ENCODE measurements around the gene ASF1A.

GRCh38 chr6:118903138-118903537, 9.2 kb downstream of the ASF1A start:
- TF ChIP-seq EZH2 (IDR thresholded peaks at IDR 0.05; ENCODE audit: insufficient read depth, poor library complexity, severe bottlenecking) (no peak), EZH2phosphoT487 (IDR thresholded peaks at IDR 0.05; ENCODE audit: insufficient read depth, low read depth) (no peak)

All from GM23248 (cell line).